ENCODE data around the gene OPCML. TPM values are rescaled to one million over a fixed set of nuclear protein-coding genes. Genes with fewer than 3 reads are reported as not detected.

The OPCML gene
- total and polyA plus RNA-seq, 2 of the 13 experiments (the other 11 are each of a cell fraction or from before 2014, with no cell fraction given): not detected

- TF ChIP-seq PRDM15 (CRISPR knock-in tag; IDR thresholded peaks at IDR 0.05): no peak
Measured at GRCh38 chr11:132523929-132524328, 1008.4 kb downstream of the OPCML start (continued).

GRCh38 chr11:132520199-132520598, 1012.1 kb downstream of the OPCML start:
- Histone ChIP-seq H3K27ac (ENCODE audit: extremely low read length, insufficient read depth, low read length) (no peak overlapping the region), H3K36me3 (replicated peaks in 1 of 2; ENCODE audit: control insufficient read depth in 1 of 2, insufficient read depth in 2 of 2, low read length in 2 of 2) (no peaks in the 10 kb centered on the region), H3K9ac (ENCODE audit: insufficient read depth, low read depth, low read length) (no peak overlapping the region), H3K4me1 (ENCODE audit: insufficient read depth, low read length) (no peaks in the 10 kb centered on the region), H3K27me3 (ENCODE audit: control insufficient read depth in 1 of 2, insufficient read depth in 2 of 2, low read length in 2 of 2) (no peaks in the 10 kb centered on the region), H3K9me3 (ENCODE audit: low read length) (peaks cover 92% of the 10 kb centered on the region), H4K20me1 (ENCODE audit: insufficient read depth, low read length) (no peaks in the 10 kb centered on the region), H3K4me3 (replicated peaks in 1 of 3; ENCODE audit: insufficient read depth in 1 of 3, low read depth in 2 of 3, low read length in 3 of 3) (no peak overlapping the region), H3K4me2 (ENCODE audit: low read depth, low read length) (no peak overlapping the region), H2AFZ (ENCODE audit: low read length) (no peak overlapping the region), H3K79me2 (ENCODE audit: insufficient read depth, low read length) (no peaks in the 10 kb centered on the region)
- FAIRE-seq (no peak), DNase-seq (ENCODE audit: low spot score) (no peak), ATAC-seq (no peak)
- CTCF ChIA-PET (ENCODE audit: low intra/inter-chr PET ratio, low total read pairs): no interaction called here
- in situ Hi-C loops (cut with HindIII; ENCODE audit: extremely low pct_ligation_motif_present, low pct_unique_long_range_greater_than_20kb) (no loop called here), intact Hi-C loops (cut with micrococcal nuclease; ENCODE audit: unreplicated experiment) (no loop called here)
- 0% methylated on average over 1 of the region's 1 CpG for WGBS (ENCODE audit: low lambda C conversion rate)
- no TSS peak for BruUV-seq (replicated peaks)
- TF ChIP-seq NFYB (CRISPR knock-in tag; IDR thresholded peaks at IDR 0.05) (no peak), ASH2L (IDR thresholded peaks at IDR 0.05; ENCODE audit: insufficient read length, low read depth, low read length) (no peak), RBM39 (IDR thresholded peaks at IDR 0.05; ENCODE audit: low read depth, low read length, poor library complexity, severe bottlenecking) (no peak), PCBP1 (IDR thresholded peaks at IDR 0.05; ENCODE audit: borderline replicate concordance, low read depth, low read length) (no peak), ZNF782 (CRISPR knock-in tag; IDR thresholded peaks at IDR 0.05; ENCODE audit: borderline replicate concordance) (no peak), SP140L (CRISPR knock-in tag; IDR thresholded peaks at IDR 0.05; ENCODE audit: borderline replicate concordance) (no peak), ZNF564 (CRISPR knock-in tag; IDR thresholded peaks at IDR 0.05) (no peak), SIN3A (IDR thresholded peaks at IDR 0.05; ENCODE audit: borderline replicate concordance, low read depth, low read length) (no peak)
- TF ChIP-seq, protein P1, sequence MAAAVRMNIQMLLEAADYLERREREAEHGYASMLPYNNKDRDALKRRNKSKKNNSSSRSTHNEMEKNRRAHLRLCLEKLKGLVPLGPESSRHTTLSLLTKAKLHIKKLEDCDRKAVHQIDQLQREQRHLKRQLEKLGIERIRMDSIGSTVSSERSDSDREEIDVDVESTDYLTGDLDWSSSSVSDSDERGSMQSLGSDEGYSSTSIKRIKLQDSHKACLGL (CRISPR knock-in tag; IDR thresholded peaks at IDR 0.05): no peak
- POLR2A ChIA-PET: no interaction called here

All from HepG2 (cell line).